HG03378 (cell line): Measurements from ENCODE around the gene ZC3H6.

Source experiments
- ATAC-seq: cut with Tn5 transposase; IDR thresholded peaks from one replicate; pipeline ENCODE4 v1.9.1; 2021; ENCODE audit warnings: mild to moderate bottlenecking, moderate library complexity; ENCODE audit not compliant: unreplicated experiment

Gene ZC3H6, protein sequence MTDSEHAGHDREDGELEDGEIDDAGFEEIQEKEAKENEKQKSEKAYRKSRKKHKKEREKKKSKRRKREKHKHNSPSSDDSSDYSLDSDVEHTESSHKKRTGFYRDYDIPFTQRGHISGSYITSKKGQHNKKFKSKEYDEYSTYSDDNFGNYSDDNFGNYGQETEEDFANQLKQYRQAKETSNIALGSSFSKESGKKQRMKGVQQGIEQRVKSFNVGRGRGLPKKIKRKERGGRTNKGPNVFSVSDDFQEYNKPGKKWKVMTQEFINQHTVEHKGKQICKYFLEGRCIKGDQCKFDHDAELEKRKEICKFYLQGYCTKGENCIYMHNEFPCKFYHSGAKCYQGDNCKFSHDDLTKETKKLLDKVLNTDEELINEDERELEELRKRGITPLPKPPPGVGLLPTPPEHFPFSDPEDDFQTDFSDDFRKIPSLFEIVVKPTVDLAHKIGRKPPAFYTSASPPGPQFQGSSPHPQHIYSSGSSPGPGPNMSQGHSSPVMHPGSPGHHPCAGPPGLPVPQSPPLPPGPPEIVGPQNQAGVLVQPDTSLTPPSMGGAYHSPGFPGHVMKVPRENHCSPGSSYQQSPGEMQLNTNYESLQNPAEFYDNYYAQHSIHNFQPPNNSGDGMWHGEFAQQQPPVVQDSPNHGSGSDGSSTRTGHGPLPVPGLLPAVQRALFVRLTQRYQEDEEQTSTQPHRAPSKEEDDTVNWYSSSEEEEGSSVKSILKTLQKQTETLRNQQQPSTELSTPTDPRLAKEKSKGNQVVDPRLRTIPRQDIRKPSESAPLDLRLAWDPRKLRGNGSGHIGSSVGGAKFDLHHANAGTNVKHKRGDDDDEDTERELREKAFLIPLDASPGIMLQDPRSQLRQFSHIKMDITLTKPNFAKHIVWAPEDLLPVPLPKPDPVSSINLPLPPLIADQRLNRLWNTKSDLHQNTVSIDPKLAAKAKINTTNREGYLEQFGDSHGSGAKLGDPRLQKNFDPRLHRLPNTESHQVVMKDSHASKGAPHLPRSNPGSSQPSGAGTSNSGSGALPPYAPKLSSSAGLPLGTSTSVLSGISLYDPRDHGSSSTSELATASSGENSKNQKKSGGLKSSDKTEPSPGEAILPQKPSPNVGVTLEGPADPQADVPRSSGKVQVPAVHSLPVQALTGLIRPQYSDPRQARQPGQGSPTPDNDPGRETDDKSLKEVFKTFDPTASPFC

DNA sequence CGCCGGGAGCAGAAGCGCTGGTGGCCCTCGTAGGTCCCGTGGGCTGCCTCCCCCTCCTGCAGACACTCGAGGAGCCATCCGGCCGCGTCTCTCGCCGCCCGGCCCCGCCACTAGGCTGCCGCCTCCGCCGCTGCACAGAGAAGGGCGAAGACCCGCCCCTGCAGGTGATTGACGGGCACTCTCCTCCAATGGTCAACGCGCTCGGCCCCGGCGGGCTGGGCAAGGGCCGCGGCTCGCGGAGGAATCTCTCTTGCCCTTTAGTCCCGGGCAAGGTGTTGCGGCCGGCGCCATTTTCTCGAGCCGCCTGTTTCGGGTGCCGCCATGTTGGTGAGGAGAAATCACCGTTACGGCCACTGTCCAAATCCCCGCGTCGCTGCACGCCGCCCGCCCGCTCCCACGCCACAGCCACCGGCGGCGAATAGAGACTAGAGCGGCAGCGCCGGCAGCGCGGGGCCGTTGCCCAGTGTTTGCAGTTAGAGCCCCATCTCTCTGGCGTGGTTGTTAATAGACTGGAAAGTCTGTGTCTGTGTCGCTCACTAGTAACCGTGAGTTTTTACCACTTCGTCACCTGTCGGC, at the start of gene ZC3H6:
ZC3H6 (plus strand) TSS at position 287 of the 576 bp plus-strand sequence. CDS start 398 bp downstream, outside the sequence.
- peak; percentile 95 for ATAC-seq

DNA sequence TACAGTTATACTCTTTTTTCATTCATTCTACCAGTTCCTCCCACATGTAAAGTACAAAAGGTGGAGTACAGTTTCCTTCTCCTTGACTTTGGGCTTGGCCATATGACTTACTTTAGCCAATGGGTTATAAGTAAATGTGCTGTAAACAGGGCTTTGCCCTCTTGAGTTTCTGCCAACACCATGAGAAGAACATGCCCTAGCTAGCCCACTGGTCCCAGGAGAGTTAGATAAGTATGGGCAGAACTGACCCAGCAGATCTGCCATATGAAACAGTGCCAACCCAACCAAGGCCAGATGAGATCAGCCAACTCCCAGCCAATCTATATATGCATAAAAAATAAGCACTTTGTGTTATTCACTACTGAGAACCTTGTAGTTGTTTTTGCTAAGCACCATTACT, 46.0 kb upstream of the ZC3H6 start:
- no peak for ATAC-seq

GRCh38 chr2:112230371-112230770, 45.0 kb upstream of the ZC3H6 start:
- ATAC-seq, result no peak

DNA sequence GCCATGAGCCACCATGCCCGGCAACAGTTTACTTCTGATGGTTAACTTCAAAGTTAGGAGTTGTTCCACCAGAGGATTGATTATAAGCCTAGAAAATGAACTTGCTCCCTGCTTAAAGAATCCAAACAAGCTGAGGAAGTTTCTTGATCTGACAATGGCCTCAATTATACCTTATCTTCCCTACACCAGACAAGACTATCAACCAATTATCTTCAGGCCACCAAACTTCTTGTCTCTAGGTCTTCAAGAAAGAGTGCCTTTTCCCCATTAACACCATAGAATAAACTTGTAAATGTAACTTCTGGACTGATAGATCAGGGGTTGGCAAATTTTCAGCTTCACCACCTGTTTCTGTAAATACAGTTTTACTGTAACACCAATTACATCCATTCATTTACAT, 35.5 kb upstream of the ZC3H6 start:
- ATAC-seq, result no peak

GRCh38 chr2:112242384-112242783, 33.0 kb upstream of the ZC3H6 start:
- ATAC-seq, result no peak

DNA sequence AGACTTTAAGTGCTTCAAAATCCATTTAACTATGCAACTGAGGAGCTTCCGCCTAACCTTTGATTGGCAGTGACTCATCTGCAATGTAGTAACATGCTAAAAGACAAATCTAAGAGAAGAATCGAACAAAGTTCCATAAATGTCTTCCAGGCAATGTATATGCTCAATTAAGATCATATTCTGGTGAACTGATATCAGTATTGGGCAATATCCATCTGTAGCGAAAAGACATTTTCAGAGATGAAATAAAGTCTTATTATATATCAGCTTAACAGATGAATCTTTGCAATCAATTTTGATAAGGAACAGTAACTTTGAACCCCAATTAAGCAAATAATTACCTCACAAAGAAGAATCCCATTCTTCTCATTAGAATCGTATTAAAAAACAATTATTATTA, 32.2 kb upstream of the ZC3H6 start:
- ATAC-seq, result no peak

- ATAC-seq, result no peak
Measured at GRCh38 chr2:112244854-112245253, 30.5 kb upstream of the ZC3H6 start.

- no peak for ATAC-seq
Measured at GRCh38 chr2:112251271-112251670, 24.1 kb upstream of the ZC3H6 start.

DNA sequence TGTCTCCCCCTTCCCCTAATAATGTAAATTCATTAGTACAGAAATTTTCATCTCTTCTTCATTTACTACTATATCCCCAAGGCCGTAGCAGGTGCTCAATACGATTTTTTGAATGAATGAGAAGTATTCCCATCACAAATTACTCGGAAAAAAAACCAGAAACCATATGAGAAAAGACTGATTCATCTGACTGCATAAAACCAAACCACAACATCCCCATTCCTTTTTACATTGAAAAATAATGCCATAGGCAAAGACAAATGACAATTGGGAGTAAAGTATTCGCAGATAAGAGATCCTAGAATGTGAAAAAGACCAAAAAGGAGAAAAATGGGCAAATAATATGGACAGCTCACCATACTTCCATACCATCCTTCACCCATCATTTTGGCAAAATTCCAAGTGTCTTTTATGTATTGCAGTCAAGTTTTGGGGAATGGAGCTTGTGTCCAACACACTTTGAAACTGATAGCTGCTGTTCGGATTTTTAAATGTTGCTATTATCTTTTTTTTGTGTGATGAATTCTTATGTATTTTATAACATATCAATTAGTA, 22.1 kb upstream of the ZC3H6 start:
- no peak for ATAC-seq

GRCh38 chr2:112254466-112255240, 20.7 kb upstream of the ZC3H6 start, which contains the start of gene ZC3H8:
TSS of gene ZC3H8 (minus strand) at chr2:112255042. CDS start at chr2:112254981, 61 bp downstream.
- peak; percentile 58 for ATAC-seq

GRCh38 chr2:112255875-112256274, 19.5 kb upstream of the ZC3H6 start:
- no peak for ATAC-seq

GRCh38 chr2:112256654-112257053, 18.7 kb upstream of the ZC3H6 start:
- no peak for ATAC-seq

GRCh38 chr2:112257575-112257974, 17.8 kb upstream of the ZC3H6 start:
- no peak for ATAC-seq

DNA sequence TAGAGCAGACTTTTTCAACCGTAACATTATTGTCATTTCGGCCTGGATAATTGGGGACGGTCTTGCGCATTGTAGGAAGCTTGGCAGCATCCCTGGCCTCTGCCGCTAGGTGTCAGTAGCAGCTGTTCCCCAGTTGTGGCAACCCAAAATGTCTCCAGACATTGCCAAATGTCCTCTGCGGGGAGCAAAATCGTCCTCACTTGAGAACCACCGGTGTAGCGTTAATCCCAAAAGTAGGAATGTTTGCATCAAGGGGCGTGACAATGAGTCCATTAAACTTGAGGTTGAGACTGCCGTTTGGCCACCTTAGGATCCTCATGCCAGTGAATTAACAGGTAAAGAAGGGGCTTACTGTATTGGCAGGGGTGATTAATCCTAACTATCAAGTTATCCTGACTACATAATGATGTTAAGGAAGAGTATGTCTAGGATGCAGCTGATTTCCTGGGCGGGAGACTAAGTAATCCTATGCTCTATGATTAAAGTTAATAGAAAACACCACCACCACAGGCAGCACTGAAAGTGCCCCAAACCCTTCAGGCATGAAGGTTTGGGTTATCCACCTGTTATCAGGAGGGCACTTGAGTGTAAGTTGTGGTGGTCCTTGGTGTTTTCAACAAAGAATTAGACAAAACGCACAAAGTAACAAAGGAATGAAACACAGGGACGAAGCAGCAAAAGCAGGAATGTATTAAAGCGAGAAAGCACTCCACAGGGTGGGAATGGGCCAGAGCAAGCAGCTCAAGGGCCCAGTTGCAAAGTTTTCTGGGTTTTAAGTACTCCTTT, 15.7 kb upstream of the ZC3H6 start:
- peak; percentile 61 for ATAC-seq

- no peak for ATAC-seq
Measured at GRCh38 chr2:112260295-112260625, 15.1 kb upstream of the ZC3H6 start.

GRCh38 chr2:112262876-112263275, 12.5 kb upstream of the ZC3H6 start:
- no peak for ATAC-seq

DNA sequence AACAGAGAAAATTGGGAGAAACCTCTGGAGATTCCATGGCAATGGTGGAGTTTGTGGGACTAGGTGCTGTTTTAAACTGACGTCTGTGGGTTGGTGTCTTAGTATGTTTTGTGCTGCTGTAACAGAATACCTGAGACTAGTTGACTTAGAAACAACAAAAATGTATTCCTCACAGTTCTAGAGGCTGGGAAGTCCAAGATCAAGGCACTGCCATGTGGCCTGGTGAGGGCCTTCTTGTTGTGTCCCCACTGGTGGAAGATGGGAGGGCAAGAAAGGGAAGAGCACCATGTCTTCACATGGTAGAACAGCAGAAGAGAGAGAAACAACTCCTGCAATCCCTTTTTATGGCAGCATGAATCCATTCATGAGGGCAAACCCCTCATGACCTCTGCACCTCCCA, 6.8 kb upstream of the ZC3H6 start:
- no peak for ATAC-seq

DNA sequence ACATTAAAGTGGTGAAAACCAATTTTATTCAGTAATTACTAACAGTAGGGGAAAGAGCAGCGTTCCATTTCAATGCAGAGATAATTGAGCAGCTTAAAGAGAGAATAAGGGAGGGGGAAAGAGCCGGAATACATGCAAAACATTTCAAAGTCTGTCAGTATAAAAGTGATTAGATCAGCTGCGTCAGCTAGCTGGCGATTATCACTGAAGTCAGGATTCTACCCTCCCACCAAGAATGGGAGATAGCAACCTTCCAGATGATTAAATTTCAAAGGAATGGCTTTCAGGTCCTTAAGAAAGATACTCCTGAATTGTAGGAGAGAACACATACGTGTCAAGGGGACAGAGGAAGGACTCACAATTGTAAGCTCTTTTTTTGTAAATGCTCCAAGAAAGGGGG, 2.7 kb upstream of the ZC3H6 start:
- no peak for ATAC-seq

DNA sequence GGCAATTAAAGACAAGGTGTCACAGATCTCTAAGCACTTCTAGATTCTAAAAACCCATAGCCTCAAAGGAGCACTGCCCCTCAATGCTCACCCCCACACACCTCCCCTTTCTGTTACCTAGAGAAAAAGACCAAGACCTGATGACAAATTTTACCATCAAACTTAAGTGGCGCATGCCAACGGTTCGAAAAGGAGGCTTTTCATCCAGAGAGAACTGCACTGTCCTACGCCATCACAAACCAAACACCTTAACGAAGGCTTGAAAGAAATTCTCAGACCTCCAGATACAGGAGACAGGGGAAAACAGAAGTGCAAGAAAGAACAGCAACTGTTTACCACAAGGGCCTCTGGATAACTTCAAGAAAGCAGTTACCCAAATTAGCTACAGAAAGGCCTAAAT, 2.0 kb upstream of the ZC3H6 start:
- ATAC-seq, result no peak
